ELF-1 (cell line): ENCODE results near the gene ZFYVE19.

Source experiments
- DNase-seq: peaks from one replicate; pipeline ENCODE4 v3.0.0-alpha.2; 2016; ENCODE audit warnings: low read depth, low spot score

Gene ZFYVE19, protein sequence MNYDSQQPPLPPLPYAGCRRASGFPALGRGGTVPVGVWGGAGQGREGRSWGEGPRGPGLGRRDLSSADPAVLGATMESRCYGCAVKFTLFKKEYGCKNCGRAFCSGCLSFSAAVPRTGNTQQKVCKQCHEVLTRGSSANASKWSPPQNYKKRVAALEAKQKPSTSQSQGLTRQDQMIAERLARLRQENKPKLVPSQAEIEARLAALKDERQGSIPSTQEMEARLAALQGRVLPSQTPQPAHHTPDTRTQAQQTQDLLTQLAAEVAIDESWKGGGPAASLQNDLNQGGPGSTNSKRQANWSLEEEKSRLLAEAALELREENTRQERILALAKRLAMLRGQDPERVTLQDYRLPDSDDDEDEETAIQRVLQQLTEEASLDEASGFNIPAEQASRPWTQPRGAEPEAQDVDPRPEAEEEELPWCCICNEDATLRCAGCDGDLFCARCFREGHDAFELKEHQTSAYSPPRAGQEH

DNA sequence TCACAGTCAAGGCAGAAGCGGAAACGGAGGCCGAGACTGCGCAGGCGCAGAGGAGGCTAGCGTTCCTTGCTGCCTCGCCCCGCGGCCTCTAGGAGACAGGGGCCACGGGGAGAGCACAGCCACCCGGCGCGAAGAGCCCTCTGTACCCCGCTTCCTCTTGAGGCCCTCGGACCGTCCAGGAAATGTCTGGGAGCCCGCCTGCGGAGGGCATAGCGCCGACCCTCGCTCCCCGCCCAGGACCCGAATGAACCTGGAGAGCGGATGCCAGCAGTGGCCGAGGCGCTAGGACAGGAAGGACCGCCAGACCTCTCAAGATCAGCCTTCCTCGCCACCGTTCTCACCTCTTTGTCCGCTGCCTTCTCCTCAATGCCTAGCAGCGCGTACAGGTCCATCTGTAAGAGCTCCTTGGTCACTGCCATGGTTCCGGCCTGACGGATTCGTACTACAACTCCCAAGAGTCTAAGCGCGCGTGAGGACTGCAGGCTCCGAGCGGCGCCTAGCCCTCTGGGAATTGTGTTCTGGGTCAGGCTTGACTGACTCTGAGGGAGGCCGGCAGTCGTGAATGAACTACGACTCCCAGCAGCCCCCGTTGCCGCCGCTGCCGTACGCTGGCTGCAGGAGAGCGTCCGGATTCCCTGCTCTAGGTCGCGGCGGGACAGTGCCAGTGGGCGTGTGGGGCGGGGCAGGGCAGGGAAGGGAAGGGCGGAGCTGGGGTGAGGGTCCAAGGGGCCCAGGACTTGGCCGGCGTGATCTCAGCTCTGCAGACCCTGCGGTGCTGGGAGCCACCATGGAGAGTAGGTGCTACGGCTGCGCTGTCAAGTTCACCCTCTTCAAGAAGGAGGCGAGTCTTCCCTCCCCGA lies at the start of gene ZFYVE19, which contains the start of gene DNAJC17:
TSS of gene ZFYVE19 (plus strand) at position 62 of the 860 bp plus-strand sequence. CDS start at position 563, 501 bp downstream.
TSS of gene DNAJC17 (minus strand) at position 446 of the 860 bp plus-strand sequence. CDS start at position 419, 27 bp downstream.
- peak; percentile 98 for DNase-seq

DNA sequence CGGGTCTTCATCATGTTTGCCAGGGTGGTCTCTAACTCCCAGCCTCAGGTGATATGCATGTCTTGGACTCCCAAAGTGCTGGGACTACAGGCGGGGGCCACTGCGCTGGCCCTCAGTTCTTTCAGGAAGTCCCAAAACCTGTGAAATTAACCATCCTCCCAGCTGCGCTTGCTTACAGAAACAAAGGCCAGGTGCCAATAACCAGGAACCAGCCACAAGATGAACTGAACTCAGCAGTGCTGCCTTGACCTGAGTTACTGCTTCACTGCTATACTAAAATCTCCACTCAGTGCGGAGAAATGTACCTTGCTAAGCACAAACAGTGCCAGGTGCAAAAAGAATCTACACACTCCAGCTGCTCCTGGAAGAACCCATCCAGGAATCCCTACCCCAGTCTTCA lies 46.9 kb upstream of the ZFYVE19 start:
- DNase-seq = no peak

DNA sequence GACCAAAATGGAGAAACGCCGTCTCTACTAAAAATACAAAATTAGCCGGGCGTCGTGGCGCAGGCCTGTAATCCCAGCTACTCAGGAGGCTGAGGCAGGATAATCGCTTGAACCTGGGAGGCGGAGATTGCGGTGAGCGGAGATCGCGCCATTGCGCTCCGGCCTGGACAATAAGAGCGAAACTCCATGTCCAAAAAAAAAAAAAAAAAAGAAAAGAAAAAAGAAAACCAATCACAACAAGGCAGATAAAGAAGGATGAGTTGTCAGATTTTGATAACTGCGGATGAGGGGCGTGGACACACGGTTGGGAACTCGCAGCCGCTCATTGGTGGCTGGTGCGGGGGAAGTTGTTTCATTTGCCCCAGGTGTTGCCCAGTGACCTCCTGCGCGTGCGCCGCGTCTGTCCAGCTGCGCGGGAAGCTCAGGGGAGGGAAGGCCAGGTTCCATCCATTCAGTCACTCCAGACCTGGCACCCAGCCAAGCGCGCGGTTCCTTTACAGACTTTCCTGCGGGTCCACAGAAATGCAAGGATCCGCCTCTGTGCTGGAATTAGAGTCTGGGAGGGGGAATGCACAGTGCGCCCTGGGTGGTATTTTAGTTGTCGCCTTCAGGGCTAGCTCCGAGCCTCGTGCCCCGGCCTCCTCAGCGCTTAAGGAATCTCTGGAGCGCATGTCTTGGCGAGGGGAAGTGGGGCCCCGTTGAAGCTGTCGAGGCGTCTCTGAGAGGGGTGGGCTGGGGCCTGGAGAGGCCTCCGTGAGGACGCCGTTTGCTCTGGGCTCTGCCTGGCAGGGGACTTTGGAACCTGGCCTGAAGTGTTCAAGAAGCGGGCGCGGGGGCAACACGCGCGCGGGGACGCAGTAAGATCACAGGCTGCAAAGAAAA lies 43.7 kb upstream of the ZFYVE19 start:
- peak; percentile 84 for DNase-seq

DNA sequence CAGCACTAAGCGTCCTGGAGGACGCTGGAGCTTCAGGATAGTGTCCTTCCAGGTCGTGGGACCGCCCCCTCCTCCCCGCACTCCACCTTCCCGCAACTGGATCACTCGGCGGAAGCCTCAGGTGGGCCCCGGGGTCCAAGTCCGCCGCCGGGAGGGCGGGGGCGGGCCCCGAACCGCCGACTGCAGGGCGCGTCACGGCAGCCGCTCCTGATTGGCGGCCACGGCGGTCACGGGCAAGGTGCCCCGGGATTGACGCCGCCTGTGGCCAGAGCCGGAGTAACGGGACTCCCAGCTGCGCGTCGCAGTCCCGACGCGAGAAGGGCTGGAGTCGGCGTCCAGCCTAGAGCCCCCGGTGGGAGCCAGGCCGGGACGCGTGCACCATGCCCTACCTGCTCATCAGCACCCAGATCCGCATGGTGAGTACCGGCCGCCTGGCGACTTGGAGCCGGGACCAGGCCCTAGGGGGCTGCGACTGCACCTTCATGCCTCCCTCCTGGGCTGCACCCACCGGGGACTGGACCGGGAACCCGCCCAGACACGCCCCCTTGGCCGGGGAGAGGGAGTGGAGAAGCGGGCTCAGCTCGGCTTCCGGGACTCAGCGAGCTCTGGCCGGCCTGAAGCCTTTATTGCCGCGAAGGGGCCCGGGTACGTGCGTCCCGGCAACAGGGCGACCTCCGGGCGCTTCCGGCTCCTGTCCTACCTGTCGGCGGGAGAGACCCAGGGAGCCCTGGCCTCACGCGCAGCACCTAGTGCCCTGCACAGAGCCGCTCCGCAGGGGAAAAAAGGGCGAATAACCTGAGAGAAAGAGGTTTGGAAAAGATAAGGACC lies 42.9 kb upstream of the ZFYVE19 start, which contains the start of gene GCHFR:
TSS of gene GCHFR (plus strand) at position 268 of the 828 bp plus-strand sequence. CDS start at position 381, 113 bp downstream.
- peak; percentile 84 for DNase-seq

DNA sequence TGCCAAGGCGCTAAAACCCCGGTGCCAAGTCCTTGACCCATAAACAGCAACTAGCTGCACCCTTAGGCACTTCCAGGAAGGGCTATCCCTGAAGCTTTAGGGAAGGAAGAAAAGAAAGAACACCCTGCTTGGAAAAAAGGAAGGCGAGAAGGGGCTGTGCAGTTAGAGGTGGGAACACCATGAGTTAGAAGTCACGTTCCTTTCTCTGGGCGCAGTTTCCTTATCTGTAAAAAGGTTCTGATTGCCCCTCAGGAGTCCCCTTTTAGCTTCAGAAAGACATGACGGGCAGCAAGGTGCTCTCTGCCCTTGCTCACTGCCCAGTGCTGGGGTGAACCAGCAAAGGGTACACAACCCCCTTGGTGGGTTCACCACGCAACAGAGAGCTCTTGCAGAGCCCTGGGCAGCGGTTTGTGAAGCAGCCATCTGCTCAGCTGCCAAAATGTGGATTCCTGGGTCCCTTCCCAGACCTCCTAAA lies 42.2 kb upstream of the ZFYVE19 start:
- no peak for DNase-seq

DNA sequence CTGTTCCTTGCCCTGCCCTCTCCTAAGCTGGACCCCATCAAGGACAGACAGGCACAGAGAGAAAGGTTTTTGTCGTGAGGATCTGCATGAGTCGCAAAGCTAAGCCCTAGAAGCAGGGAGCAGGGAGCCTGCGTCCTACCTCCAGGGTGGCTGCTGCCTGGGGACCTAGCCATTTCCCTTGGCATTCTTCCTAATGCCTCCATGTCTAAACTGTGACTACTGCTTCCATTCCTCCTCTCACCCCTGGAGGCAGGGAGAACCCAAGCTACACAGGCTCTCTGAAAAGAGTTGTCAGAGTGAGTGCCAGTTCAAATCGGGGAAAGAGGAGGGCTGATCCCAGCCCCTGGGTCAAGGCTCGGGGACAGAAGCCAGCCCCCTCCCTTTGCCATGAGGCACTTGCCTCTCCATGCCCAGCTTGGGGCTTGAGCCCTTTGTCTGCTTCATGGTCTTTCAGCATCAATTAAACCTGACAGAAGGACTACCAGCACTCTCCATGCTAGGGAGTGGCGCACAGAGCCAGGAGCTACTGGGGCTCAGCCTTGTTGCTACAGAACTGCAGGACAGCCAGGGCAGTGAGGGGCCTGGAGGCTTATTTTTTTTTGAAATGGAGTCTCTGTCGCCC lies 40.6 kb upstream of the ZFYVE19 start:
- DNase-seq = peak; percentile 20

DNA sequence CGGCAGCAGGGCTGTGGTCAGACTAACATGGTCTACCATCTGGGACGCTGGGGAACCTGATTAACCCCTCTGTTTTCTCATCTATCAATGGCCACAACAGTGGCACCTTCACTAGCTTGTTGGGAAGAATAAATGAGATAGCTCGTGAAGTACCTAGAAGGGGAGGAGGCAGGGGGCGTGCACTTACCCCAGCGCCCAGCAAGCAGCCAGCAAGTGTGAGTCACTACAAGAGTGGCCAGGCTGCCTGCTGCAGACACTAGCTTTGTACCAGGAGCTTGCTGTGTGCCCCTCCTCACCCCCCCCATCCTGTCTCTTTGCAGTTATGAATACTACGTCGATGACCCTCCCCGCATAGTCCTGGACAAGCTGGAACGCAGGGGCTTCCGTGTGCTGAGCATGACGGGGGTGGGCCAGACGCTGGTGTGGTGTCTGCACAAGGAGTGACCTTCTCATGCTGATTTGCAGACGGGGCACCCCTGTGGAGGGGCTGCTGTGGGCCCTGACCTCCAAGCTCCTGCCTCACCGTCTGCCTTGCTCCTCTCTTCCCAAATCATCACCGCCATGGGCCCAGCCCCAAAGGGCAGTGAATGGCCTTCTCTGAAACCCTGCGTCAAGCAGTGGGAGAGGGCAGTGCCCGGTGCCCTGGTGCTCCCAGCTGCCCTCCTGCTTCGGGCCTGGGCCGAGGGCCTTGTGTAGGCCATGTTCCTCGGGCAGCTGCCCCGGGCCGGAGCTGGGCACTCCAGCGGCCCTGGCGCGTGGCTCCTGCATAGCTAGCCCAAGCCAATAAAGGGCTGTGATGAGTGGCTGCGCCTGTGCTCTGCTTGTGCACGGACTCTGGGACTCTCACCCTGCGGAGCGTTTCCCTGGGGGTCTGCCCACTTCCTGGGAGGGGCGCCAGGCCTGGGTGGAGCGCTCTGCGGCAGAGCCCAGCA lies 39.7 kb upstream of the ZFYVE19 start:
- DNase-seq = peak; percentile 28

DNA sequence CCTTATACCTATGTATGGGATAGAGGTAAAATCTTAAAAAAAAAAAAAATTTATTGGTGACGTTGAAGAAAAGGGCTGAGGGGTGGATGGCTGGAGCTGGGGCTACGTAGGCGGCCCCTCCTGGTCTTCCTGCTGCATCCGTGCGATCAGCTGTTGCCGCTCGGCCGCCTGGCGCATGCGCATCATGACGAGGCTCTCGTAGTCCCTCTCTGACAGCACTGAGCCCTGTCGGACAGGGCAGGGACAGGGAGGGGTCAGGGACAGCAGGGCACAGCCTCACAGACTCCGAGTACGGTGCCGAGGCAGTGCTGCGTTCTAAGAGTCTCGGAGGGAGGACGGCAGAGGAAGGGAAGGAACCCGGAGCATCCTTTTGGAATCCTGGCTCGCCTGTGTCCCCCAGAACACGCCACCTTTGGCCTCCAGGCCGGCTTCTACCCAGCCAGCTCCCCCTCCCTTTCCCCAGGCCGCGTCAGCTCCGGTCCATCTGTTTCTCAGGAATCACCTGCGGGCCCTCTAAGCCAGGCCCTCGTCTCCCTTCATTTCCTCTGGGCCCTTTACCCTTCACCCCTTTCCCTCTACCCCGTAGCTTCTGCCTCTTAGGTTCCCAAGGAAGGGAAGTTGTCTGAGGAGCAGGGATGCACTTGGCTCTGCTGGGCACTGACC lies 38.9 kb upstream of the ZFYVE19 start:
- DNase-seq = no peak

DNA sequence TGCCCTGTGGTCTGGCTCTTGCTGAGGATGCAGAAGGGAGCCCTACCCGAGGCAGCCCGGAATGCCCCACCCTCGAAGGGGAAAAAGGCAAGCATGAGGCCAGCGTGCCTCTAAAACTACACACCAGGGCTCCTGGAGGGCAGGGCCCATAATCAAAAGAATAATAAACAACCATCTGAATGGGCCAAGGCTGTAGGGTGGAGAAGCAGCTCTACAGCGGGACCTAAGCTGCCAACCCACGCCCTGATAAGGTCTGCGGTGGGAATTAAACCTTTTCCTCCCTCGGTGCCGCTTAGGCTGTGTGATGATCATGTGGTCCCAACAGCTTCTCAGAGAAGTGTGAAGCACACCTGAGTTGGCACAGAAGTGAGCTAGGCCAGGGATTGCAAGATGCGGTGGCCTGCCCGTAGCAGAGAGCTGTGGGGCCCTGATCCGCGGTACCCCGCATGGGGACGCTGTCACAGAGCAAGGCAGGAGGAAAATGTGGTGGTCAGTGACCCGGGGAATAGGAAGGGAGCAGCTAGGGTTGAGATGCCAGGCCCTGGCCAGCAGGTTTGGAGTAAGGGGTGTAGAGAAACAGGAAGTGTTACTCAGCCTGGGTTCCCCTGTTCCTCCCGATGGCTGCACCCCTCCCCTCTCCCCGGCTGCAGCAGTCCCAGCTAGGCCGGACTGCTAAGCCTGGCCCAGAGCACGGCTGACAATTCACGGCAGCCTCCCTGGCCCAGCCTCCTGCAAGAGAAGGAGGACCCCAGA lies 38.2 kb upstream of the ZFYVE19 start:
- DNase-seq = no peak

DNA sequence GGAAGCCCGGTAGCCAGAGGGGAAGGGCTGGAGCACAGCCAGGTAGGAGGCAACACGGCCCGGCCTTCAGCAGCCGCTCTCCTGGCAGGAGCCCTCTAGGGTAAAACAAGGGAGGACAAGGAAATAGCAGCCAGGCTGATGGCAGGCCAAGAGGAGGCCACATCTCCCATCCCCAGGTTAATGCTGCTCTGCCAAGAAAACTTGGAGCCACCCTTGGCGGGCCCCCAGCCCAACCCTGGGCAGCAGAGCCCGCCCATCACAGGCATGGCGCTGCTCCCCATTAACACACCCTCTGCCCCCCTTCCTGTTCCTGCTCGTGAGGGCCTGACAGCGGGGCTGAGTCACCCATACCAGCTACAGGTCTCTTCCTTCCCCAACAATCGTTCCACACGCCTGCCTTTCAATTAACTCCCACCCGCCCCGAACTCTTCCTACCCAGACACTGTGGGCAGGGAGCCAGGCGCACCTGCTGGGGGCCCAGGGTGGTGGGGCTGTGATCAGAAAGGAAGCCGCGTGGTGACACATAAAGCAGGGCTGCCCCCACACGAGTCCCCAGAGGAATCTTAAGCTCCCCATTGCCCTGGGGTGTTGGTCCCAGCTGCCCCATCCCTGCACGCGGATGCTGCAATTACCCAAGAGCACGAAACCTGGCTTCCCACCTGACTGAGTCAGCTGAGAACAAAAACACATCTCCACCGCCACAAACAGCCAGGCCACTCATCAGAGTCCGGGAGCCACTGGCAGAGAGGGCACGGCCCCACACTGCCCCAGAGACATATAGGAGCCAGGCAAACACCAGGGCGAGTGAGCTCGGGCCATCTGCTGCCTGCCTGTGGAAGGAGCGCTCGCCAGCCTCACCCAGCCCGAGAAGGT lies 37.4 kb upstream of the ZFYVE19 start, which contains the start of gene C15orf62:
TSS of gene C15orf62 (plus strand) at position 707 of the 873 bp plus-strand sequence. CDS start 516 bp downstream, outside the sequence.
- DNase-seq = no peak

DNA sequence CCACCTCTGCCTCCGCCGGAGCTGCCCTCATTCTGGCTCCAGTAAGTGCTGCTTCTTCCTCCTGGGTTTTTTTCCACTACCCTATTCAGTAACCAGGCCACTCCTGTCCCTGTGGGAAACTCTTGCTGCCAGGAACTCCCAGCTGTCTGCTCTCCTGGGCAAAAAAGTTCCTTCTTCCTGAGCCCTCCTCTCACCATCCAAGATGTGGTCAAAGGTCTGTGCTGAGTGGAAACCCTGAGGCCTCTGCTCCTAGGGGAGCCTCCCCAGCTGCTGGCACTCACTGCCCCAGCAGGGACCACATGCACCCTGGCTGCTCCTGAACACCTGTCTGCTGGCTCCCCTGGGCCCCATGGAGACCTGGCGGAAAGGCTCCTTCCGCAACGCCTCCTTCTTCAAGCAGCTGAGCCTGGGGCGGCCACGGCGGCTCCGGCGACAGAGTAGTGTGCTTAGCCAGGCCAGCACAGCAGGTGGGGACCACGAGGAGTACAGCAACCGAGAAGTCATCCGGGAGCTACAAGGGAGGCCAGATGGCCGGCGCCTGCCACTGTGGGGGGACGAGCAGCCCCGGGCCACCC lies 36.7 kb upstream of the ZFYVE19 start:
- no peak for DNase-seq

DNA sequence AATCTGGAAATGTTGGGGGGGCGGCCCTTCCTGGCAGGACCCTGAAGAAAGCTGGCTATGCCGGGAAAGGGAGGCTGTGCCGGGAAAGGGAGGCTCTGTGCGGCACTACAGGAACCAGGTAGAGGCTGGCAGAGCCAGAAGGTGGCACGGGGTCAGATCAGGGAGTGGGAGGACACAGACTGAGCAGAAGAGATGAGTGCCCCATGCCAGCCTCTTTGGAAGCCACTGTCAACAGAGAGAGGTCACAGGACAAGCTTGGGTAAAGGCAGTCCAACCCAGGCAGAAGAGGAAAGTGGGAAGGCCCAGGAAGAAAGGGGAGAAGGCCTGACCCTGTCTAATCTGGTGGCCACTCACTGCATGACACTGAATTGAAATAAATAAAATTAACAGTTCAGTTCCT lies 35.6 kb upstream of the ZFYVE19 start:
- DNase-seq = no peak

DNA sequence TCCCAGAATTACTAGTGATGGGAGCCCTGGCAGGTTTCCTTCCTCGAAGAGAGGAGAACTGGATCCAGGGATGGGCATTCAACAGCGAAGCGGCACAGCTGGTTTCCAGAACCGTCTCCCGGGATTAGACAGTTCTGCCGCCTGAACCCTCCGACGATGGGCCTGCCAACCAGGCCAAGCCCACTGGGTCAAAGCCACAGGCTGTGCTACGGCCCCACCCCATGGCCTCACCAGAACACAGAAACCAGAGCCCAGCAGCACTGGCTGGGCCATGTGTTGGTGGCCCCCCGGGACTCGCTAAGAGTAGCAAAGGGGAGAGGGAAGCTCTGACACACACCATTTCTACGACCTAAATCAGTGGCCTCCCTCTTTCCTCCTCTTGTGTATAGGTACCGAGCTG lies 34.9 kb upstream of the ZFYVE19 start:
- DNase-seq = no peak

DNA sequence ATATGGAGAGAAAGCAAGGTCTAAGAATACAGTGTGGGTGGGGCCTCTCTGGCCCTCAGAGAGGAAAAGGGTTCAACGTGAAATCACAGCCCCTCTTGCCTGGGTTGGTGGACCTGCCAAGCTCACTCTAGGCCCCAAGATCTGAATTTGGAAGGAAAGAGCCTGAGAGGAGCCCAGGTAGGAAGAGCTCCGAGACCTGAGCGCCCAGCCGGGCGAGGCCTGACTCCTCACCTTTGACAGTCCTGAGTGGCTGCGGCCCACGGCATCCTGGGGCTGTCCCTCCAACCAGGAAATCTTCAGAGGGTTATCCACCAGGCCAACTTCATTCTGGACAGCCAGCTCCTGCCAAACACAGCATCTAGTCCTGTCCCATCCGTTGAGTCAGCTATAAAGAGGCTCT lies 33.4 kb upstream of the ZFYVE19 start:
- DNase-seq = no peak

DNA sequence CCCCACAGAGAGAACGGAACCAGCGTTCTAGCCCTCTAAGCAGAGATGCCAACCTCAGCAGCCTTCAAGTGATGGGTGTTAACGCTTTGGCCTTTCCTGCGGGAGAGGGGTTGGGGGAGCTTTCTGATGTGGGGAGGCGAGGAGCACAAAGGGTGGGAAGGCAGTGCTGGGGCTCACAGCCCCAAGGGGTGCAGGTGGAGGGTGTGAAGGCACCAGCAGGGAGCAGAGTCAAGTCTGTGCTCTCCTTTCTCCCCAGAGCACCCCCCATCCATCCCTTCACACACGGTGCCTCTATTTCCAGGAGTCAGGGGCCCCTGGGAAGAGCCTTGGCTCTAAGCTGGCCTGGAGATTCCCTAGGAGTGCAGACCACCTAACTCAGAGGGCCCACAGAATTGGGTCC lies 33.0 kb upstream of the ZFYVE19 start:
- no peak for DNase-seq

DNA sequence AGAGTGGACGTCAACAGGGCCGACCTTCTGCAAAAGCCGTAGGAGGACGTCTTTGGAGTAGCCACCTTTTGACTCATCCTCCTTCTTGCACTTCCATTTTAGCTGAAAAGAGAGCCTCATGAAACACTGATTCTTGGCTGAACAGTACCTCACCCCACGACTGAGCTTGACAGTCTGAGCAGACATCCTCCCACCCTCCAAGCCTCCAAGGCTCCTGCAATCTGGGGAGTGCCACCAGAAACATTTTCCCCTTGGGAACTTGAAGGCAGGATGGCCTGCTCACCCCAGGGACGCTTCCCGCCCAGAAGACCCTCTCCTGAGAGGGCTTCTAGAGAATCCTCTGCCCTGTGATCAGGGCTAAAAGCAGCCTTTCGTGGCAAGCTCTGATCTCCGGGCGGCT lies 31.9 kb upstream of the ZFYVE19 start:
- DNase-seq = no peak
